Fibroblast of skin of back (primary cell): ENCODE data around the gene DGLUCY.
"Not testable (repeated sequence)": the region's sequence is repeated elsewhere in the genome, so short reads cannot be mapped to it uniquely, and the experiment has no call there.

Experiments used
- DNase-seq: peaks from one replicate; pipeline ENCODE4 v3.0.0-alpha.2; 2013

The DGLUCY gene

GRCh38 chr14:91140672-91141071 lies 26.8 kb downstream of the DGLUCY start:
- DNase-seq: no peak

DNA sequence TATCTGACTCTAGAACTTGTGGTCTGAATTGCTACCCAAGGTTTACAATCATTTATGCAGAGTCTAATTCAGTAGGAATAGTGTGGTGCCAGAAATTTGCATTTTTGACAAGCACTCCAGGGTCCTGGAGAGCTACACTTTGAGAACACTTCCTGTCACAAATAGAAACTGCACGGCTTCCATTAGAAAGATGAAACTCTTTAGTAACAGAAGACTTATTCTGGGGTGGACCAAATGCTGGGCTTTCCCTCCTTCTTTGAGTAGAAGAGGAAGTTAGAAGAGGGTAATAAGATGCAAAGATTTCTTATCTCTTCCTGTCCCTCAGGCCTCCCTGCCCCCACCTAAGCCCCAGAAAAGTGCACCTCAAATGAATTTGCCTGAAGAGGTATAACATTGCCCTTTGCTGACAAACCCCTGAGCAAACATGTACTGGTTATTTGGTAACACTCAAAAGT lies 28.4 kb downstream of the DGLUCY start:
- DNase-seq: no peak

- DNase-seq: peak; percentile 47
Observed at GRCh38 chr14:91143862-91144261, 30.0 kb downstream of the DGLUCY start.

DNA sequence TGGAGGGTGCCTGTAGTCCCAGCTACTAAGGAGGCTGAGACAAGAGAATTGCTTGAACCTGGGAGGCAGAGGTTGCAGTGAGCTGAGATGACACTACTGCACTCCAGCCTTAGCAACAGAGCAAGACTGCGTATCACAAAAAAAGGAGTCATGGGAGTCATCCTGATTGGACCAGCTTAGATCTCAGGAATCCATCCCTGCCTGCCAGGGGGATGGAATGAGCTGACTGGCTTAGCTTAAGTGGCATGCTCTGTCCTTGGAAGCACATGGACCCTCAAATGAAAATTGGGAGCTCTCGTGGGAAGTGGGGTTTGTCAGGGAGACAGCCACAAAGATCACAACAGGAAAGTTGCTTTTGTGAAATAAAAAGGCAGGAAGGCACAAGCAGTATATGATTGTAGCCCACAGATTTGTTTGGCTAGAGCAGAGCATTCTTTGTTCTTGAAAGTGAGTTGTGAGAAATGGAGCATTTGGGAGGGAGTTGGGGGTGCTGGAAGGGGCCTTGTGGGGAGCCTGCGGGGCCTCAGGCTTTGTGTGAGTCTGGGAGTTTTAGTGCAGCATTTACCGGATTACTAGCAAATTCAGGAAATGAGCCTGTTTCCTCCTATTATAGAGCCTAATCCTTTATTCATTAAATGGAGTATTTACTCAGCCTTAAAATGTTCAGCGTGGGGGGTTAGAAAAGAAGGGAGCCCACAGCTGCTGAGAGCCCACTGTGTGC lies 30.7 kb downstream of the DGLUCY start:
- DNase-seq: peak; percentile 62

GRCh38 chr14:91145391-91146160 lies 31.7 kb downstream of the DGLUCY start:
- no peak for DNase-seq

DNA sequence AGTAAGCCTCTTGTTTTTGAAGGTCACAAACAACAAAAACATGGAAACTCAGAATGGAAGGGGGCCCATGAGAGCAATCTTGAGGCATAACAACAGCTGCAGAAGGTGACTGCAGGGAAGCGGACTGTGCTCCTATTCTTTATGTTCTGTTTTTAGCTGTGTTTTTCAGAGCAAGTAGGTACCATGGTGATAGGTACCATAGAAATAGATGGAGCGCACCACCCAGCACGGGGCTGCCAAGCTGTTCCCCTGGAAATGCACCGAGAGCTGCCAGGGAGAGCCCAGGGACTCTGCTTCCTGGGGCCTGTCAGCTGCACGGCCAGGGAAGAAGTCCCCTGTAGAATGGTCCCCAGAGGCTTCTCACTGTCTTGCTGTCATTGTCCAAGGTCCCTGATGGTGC lies 32.8 kb downstream of the DGLUCY start:
- DNase-seq: no peak

GRCh38 chr14:91149462-91149861 lies 35.6 kb downstream of the DGLUCY start:
- peak; percentile 85 for DNase-seq

DNA sequence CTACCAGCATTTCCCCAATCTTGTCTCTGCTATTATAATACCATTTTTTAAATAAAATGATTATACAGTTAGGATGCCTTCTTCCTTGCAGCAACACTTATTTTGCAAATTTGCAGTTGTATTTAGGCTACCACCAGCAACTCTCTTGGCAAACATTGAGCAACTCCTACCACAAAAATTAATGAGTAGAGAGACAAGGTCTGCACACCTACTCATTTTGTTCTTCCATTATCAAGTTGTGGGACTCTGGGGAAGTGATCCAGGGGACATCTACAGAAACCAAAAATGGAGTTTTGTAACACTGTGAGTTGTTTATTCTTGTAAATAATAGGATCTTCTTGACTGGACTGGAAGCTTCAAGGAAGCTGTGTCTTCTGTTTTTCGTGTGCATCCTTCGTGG lies 38.6 kb downstream of the DGLUCY start:
- no peak for DNase-seq

GRCh38 chr14:91153360-91153759 lies 39.5 kb downstream of the DGLUCY start:
- DNase-seq: no peak

DNA sequence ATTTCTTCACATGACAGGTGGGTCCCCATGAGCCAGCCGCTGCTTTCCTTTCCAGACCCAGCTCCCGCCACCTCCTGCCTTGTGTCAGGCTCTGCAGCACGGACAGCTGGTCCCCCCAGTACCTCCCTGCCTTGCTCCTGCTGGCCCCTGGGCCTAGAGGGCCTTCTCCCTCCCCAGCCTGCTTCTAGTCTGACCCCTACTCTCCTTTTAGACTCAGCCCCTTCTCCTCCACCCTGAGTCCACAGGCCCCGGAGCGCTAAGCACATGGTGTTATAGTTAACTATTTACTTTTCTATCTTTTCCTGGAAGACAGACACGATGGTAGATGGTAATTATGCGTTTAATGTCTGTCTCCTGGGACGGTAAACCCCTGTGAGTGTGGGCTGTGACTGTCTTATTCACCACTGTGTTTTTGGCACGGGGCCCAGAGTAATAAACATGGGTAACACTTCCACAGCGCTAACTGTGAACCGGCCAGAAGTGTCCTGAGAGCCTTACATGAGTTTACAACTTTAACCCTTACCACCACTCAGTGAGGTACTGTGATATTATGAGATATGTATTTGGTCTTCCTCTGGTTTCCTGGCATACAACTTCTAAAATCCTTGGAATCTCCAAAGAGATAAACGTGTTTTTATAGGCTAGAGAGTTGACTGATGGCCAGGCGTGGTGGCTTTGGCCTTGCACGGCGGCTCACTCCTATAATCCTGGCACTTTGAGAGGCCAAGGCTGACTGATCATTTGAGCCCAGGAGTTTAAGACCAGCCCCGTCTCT lies 41.2 kb downstream of the DGLUCY start:
- DNase-seq: peak; percentile 73

DNA sequence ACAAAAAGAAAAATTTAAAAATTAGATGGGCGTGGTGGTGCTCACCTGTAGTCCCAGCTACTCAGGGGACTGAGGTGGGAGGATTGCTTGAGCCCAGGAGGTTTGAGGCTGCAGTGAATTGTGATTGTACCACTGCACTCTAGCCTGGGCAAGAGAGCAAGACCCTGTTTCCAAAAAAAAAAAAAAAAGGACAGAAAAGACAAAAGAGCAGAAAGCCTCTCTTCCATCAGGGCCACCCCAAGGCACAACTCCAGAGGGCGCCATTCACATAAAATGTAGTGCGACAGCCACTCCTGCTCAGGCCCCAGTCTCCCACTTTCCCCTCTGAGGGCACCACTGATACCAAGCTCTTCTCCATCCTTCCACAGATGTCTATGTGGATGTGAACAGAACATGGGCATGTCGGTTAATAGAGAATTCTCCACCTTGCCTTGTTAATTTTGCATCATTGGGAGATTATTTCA lies 41.8 kb downstream of the DGLUCY start:
- no peak for DNase-seq

GRCh38 chr14:91156142-91156666 lies 42.3 kb downstream of the DGLUCY start:
- DNase-seq: peak; percentile 18

- not testable (repeated sequence) for DNase-seq
Observed at GRCh38 chr14:91156877-91157276, 43.0 kb downstream of the DGLUCY start.

DNA sequence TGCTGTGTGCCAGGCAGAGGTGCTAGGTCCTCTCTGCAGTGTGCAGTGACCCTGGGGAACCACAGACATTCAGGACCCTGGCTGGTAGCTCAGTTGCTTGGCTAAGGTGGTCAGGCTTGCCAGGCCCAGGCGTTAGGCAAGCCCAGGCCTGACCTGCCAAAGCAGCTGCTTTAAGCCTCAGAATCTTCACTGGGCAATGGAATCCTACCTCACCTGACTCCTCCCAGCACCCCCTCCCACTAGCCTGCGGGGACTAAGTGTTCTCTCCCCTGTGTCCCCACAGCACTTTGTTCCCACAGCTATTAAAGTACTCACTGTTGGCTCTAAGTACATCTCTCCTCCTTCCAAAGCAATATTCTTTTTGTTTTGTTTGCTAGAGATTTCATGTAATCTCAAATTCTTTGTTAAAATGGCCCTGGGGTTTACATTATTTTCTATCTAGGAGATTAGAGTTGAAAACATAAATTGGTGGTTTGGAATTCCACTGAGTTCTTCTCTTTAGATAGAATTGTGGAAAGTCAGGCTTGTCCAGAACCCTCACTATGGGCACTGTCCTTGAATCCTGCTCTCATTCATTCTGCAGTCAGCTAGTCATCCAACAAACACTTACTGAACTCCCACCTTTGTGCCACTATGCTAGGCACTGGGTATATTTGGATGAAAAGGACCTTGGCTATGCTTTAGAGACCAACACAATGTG lies 44.4 kb downstream of the DGLUCY start:
- DNase-seq: no peak

GRCh38 chr14:91159182-91159581 lies 45.3 kb downstream of the DGLUCY start:
- no peak for DNase-seq

- peak; percentile 64 for DNase-seq
Observed at GRCh38 chr14:91159906-91160305, 46.0 kb downstream of the DGLUCY start.

DNA sequence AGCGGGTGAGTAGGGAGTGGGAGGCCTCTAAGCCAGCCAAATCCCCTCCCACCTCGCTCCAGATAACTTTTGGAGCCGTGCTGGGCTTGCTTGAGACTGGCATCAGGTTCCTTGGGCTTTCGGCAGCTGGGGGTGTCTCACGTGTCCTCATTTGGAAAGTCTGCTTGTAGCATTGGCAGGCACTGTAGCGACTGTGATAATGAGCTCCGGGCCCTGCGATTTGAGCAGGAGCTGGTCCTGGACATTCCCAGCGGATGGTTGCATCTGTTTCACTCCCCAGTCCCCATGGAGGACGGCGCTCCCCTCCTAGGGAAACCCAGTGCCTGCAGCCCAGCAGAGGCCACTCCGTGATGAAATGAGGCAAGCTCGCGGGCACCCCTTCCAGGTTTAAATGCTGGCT lies 49.4 kb downstream of the DGLUCY start:
- DNase-seq: no peak

GRCh38 chr14:91164676-91165075 lies 50.8 kb downstream of the DGLUCY start:
- DNase-seq: no peak

DNA sequence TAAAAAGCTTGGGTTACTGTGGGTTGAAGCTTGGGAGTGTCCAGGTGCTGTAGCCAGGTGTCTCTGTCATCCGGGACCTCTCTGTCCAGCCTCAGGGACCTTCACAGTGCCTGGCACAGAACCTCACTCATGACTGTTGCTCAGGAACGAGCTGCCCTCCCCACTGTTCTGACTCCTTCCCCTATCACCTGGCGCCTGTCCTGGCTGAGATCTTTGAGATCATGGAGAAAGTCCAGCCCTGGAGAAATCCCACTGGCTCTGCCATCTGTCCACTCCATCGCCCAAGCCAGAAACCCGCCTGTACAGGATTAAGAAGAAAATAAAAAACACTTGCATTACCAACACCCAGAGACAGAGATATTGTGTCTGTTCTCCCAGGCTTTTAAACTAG lies 53.5 kb downstream of the DGLUCY start:
- no peak for DNase-seq

- DNase-seq: no peak
Observed at GRCh38 chr14:91169951-91170350, 56.1 kb downstream of the DGLUCY start.

DNA sequence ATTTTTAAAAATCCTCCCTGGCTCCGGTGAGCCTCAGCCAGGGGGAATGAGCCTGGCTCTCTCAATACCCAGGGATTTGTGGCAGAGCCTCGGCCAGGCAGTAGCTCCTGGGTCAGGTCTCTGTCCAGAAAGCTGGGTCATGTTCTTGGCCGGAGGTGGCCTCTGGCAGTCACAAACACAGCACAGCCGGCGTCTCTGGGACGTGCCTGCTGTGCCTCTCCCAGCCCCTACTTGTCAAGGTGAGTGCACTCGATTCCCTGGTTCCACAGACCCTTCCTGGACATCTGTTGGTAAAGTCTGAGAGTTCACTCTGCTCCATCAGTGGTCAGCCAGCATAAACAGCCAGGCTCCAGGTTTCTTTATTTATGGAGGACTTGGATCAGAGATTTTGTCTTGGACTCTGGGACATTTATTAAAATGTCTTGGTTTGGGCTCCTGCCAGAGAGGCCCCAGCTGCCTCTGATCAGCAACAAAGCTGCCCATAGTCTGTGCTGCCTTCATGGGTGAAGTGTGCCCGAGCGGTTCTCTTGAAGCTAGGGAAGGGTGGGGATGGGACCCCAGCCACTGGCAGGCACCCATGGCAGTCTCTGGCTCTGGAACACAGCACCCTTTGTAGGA lies 56.7 kb downstream of the DGLUCY start:
- no peak for DNase-seq

GRCh38 chr14:91171291-91171690 lies 57.4 kb downstream of the DGLUCY start:
- no peak for DNase-seq
